ENCODE measurements around the gene EEF2K. TPM values are rescaled to one million over a fixed set of nuclear protein-coding genes. Genes with fewer than 3 reads are reported as not detected.

EEF2K gene
- total RNA-seq, 2 donors from 2014 or later = 58.2 to 75.1 TPM

- DNase-seq (ENCODE audit: low spot score) = no peak
- peak overlapping the region; percentile 58 to 69 for H3K27ac ChIP-seq
- H3K4me1 ChIP-seq (replicated peaks) = peaks cover 13% of the 10 kb centered on the region
- 68% methylated on average over 14 of the region's 14 CpGs for WGBS
- H3K27me3 ChIP-seq (replicated peaks; ENCODE audit: insufficient read depth) = no peaks in the 10 kb centered on the region
- H3K36me3 ChIP-seq = no peaks in the 10 kb centered on the region
- intact Hi-C loops (cut with DNase I) = loop anchor here (2.0 kb wide), 1 partner anchor 32 kb away; the partner anchor contains the start of gene EEF2K
- H3K4me3 ChIP-seq = no peak overlapping the region
- TF ChIP-seq CTCF (IDR thresholded peaks at IDR 0.05) = no peak
- no peak for TF ChIP-seq POLR2AphosphoS5 (IDR thresholded peaks at IDR 0.05)
- TF ChIP-seq POLR2A (IDR thresholded peaks at IDR 0.05) = no peak
- no peaks in the 10 kb centered on the region for H3K9me3 ChIP-seq
Observed at GRCh38 chr16:22239131-22239805, 33.2 kb downstream of the EEF2K start.

GRCh38 chr16:22240023-22240710, 34.1 kb downstream of the EEF2K start:
- Histone ChIP-seq H3K4me1 (replicated peaks) (peaks cover 13% of the 10 kb centered on the region), H3K36me3 (no peaks in the 10 kb centered on the region), H3K4me3 (no peak overlapping the region), H3K9me3 (no peaks in the 10 kb centered on the region), H3K27ac (peak overlapping the region; percentile 69 to 73), H3K27me3 (replicated peaks; ENCODE audit: insufficient read depth) (no peaks in the 10 kb centered on the region)
- no peak for TF ChIP-seq CTCF (IDR thresholded peaks at IDR 0.05)
- TF ChIP-seq POLR2A (IDR thresholded peaks at IDR 0.05) = no peak
- peak; percentile 79 for TF ChIP-seq POLR2AphosphoS5 (IDR thresholded peaks at IDR 0.05)
- 24% methylated on average over 3 of the region's 3 CpGs for WGBS
- intact Hi-C loops (cut with DNase I) = no loop called here
- DNase-seq (ENCODE audit: low spot score) = peak; percentile 51

- Histone ChIP-seq H3K36me3 (peaks cover 8 to 26% of the 10 kb centered on the region in 2 donors), H3K4me1 (replicated peaks) (no peaks in the 10 kb centered on the region), H3K4me3 (no peak overlapping the region), H3K9me3 (no peaks in the 10 kb centered on the region), H3K27ac (no peak overlapping the region), H3K27me3 (replicated peaks; ENCODE audit: insufficient read depth) (no peaks in the 10 kb centered on the region)
- no peak for DNase-seq (ENCODE audit: low spot score)
- TF ChIP-seq CTCF (IDR thresholded peaks at IDR 0.05) (no peak), POLR2A (IDR thresholded peaks at IDR 0.05) (no peak), POLR2AphosphoS5 (IDR thresholded peaks at IDR 0.05) (no peak)
- WGBS = 84% methylated on average over 6 of the region's 6 CpGs
- intact Hi-C loops (cut with DNase I) = no loop called here
Observed at GRCh38 chr16:22250522-22250921, 44.4 kb downstream of the EEF2K start.

GRCh38 chr16:22252317-22252716, 46.2 kb downstream of the EEF2K start:
- H3K36me3 ChIP-seq = peaks cover 19 to 35% of the 10 kb centered on the region in 2 donors

GRCh38 chr16:22253272-22253671, 47.2 kb downstream of the EEF2K start:
- no peak for TF ChIP-seq POLR2AphosphoS5 (IDR thresholded peaks at IDR 0.05)
- TF ChIP-seq CTCF (IDR thresholded peaks at IDR 0.05) = no peak
- TF ChIP-seq POLR2A (IDR thresholded peaks at IDR 0.05) = no peak

More at GRCh38 chr16:22252317-22252716, 46.2 kb downstream of the EEF2K start:
- TF ChIP-seq POLR2AphosphoS5 (IDR thresholded peaks at IDR 0.05) (no peak), POLR2A (IDR thresholded peaks at IDR 0.05) (no peak)
- WGBS = 86% methylated on average over 5 of the region's 5 CpGs
- DNase-seq (ENCODE audit: low spot score) = no peak
- intact Hi-C loops (cut with DNase I) = no loop called here
- Histone ChIP-seq H3K4me1 (replicated peaks) (no peaks in the 10 kb centered on the region), H3K4me3 (no peak overlapping the region), H3K9me3 (no peaks in the 10 kb centered on the region), H3K27ac (no peak overlapping the region), H3K27me3 (replicated peaks; ENCODE audit: insufficient read depth) (no peaks in the 10 kb centered on the region)

More at GRCh38 chr16:22253272-22253671, 47.2 kb downstream of the EEF2K start:
- WGBS = 96% methylated on average over 5 of the region's 5 CpGs
- no peaks in the 10 kb centered on the region for H3K27me3 ChIP-seq (replicated peaks; ENCODE audit: insufficient read depth)
- H3K36me3 ChIP-seq = peaks cover 25 to 45% of the 10 kb centered on the region in 2 donors
- intact Hi-C loops (cut with DNase I) = no loop called here
- no peak overlapping the region for H3K27ac ChIP-seq
- no peaks in the 10 kb centered on the region for H3K4me1 ChIP-seq (replicated peaks)
- H3K9me3 ChIP-seq = no peaks in the 10 kb centered on the region
- H3K4me3 ChIP-seq = no peak overlapping the region
- DNase-seq (ENCODE audit: low spot score) = no peak

Measured in prostate gland (tissue), 2 donors.